ENCODE data around the gene WDR4.
"Not testable (repeated sequence)": the region's sequence is repeated elsewhere in the genome, so short reads cannot be mapped to it uniquely, and the experiment has no call there.

The WDR4 gene

GRCh38 chr21:42811960-42812359 is 67.4 kb downstream of the WDR4 start:
- no peak overlapping the region for H3K4me3 ChIP-seq (ENCODE audit: low read depth, low read length)
- no peak for TF ChIP-seq CTCF (IDR thresholded peaks at IDR 0.05; ENCODE audit: low read depth, low read length)

- TF ChIP-seq CTCF (IDR thresholded peaks at IDR 0.05; ENCODE audit: low read depth, low read length), result no peak
- H3K4me3 ChIP-seq (ENCODE audit: low read depth, low read length), result no peak overlapping the region
Measured at GRCh38 chr21:42809577-42810475, 69.5 kb downstream of the WDR4 start.

GRCh38 chr21:42809171-42809570 is 70.2 kb downstream of the WDR4 start:
- no peak overlapping the region for H3K4me3 ChIP-seq (ENCODE audit: low read depth, low read length)
- TF ChIP-seq CTCF (IDR thresholded peaks at IDR 0.05; ENCODE audit: low read depth, low read length), result no peak

GRCh38 chr21:42807938-42808613 is 71.3 kb downstream of the WDR4 start:
- no peak for TF ChIP-seq CTCF (IDR thresholded peaks at IDR 0.05; ENCODE audit: low read depth, low read length)
- no peak overlapping the region for H3K4me3 ChIP-seq (ENCODE audit: low read depth, low read length)

GRCh38 chr21:42807293-42807895 is 71.9 kb downstream of the WDR4 start:
- H3K4me3 ChIP-seq (ENCODE audit: low read depth, low read length), result not testable (repeated sequence)

GRCh38 chr21:42806509-42807140 is 72.7 kb downstream of the WDR4 start:
- H3K4me3 ChIP-seq (ENCODE audit: low read depth, low read length), result no peak overlapping the region
- TF ChIP-seq CTCF (IDR thresholded peaks at IDR 0.05; ENCODE audit: low read depth, low read length), result no peak

- not testable (repeated sequence) for H3K4me3 ChIP-seq (ENCODE audit: low read depth, low read length)
Measured at GRCh38 chr21:42801616-42802015, 77.7 kb downstream of the WDR4 start.

- H3K4me3 ChIP-seq (ENCODE audit: low read depth, low read length), result no peak overlapping the region
- TF ChIP-seq CTCF (IDR thresholded peaks at IDR 0.05; ENCODE audit: low read depth, low read length), result no peak
Measured at GRCh38 chr21:42799948-42800347, 79.4 kb downstream of the WDR4 start.
